ENCODE measurements around the gene UBE2E2. TPM values are rescaled to one million over a fixed set of nuclear protein-coding genes. Genes with fewer than 3 reads are reported as not detected.

Gene UBE2E2
- total RNA-seq, 1 donor from 2014 or later: 32.5 TPM

DNA sequence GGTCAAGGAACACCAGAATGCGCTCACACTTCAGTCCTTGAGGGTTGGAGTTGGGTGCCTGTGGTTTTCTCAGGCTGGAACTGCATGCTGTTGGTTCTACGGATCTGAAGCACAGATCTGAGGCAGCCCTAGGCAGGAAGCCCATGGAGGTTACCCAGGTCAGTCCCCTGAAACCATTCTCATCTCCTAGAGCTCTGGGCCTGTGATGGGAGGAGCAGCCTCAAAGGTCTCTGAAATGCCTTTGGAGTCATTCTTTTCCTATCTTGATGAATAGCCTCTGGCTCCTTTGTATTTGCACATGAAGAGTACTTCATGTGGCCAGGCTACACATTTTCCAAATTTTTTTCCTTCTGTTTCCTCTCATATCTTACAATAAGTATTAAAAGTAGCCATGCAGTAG is 423.3 kb downstream of the UBE2E2 start:
- TF ChIP-seq, protein P1, sequence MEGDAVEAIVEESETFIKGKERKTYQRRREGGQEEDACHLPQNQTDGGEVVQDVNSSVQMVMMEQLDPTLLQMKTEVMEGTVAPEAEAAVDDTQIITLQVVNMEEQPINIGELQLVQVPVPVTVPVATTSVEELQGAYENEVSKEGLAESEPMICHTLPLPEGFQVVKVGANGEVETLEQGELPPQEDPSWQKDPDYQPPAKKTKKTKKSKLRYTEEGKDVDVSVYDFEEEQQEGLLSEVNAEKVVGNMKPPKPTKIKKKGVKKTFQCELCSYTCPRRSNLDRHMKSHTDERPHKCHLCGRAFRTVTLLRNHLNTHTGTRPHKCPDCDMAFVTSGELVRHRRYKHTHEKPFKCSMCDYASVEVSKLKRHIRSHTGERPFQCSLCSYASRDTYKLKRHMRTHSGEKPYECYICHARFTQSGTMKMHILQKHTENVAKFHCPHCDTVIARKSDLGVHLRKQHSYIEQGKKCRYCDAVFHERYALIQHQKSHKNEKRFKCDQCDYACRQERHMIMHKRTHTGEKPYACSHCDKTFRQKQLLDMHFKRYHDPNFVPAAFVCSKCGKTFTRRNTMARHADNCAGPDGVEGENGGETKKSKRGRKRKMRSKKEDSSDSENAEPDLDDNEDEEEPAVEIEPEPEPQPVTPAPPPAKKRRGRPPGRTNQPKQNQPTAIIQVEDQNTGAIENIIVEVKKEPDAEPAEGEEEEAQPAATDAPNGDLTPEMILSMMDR (IDR thresholded peaks at IDR 0.05; ENCODE audit: unreplicated experiment): no peak
- no peak for DNase-seq (ENCODE audit: low spot score, unreplicated experiment)

DNA sequence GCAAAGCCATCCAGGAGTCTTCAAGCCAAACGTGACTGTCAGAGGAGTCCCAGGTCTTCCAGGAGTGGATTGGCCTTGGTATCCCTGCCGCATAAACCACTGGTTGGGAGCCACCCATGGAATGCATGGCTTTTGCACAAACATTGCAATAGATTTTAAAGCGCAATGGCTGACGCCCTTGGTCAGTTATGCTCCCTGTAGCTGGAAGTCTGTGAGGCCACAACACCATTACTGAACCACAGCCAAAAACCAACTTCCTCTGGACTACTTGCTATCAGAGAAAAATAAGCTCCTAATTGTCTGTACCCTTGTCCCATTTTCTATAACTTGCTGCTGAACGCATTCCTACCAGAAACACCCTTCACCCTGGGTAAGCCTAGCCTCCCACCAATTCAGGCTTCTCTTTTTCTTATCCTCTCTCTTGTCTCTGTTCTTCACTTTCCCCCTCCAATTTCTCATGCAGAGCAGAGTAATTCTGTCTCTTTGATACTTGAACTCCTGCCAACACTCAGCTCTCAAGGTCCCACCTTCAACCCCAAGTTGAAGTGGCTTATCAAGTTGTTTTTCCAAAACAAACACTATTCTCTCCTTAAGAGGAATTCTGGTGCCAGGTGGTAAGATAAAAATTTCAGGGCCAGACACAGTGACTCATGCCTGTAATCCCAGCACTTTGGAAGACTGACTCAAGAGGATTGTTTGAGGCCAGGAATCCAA is 426.2 kb downstream of the UBE2E2 start:
- TF ChIP-seq, protein P1 (IDR thresholded peaks at IDR 0.05; ENCODE audit: unreplicated experiment): no peak
- H3K36me3 Mint-ChIP-seq (ENCODE audit: insufficient read depth): no peaks in the 10 kb centered on the region
- no peaks in the 10 kb centered on the region for H3K27me3 Mint-ChIP-seq
- no peak for DNase-seq (ENCODE audit: low spot score, unreplicated experiment)
- H3K4me1 Mint-ChIP-seq (ENCODE audit: low read depth): peaks cover 2% of the 10 kb centered on the region
- no peak overlapping the region for H3K4me3 Mint-ChIP-seq (ENCODE audit: low read depth)
- peaks cover 8% of the 10 kb centered on the region for H3K9me3 Mint-ChIP-seq (ENCODE audit: low read depth)
- H3K27ac Mint-ChIP-seq: no peak overlapping the region

More for the DNA sequence above, 423.3 kb downstream of the UBE2E2 start:
- no peak overlapping the region for H3K27ac Mint-ChIP-seq
- no peak overlapping the region for H3K4me3 Mint-ChIP-seq (ENCODE audit: low read depth)
- H3K9me3 Mint-ChIP-seq (ENCODE audit: low read depth): peaks cover 12% of the 10 kb centered on the region
- no peaks in the 10 kb centered on the region for H3K36me3 Mint-ChIP-seq (ENCODE audit: insufficient read depth)
- no peaks in the 10 kb centered on the region for H3K27me3 Mint-ChIP-seq
- H3K4me1 Mint-ChIP-seq (ENCODE audit: low read depth): peaks cover 2% of the 10 kb centered on the region

DNA sequence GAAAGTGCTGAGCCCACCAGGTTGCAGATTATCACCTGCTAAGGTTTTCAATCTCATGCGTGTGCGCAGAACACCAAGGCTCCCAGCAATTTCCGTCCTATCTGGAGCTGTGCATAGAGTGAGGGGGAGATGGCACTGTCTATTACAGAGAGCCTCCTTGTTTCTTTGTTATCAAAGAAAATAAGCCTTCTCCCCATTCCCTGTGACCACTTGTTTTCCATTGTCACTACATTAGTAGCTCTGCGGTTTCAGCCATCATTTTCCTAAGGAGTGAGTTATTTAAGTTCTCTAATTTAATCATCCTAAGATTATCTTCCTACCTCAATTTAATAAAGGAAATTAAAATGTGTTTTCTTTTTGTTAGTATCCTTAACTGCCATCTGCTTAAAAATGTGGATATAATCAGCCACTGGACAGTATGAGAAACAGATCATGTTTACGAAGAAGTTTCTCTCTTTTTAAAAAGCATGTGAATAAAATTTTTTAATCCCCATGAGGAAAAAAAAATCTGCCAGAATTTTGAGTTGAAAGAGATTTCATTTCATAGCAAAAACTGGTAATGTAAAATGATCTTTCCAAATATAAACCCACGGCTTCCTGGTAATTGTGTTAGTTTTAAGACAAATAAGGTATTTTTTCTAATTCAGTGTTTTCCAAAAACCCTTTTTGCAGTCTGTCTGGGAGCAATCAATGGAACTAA is 430.3 kb downstream of the UBE2E2 start:
- Mint-ChIP-seq H3K9me3 (ENCODE audit: low read depth) (peaks cover 10% of the 10 kb centered on the region), H3K27ac (no peak overlapping the region), H3K4me3 (ENCODE audit: low read depth) (no peak overlapping the region), H3K27me3 (no peaks in the 10 kb centered on the region), H3K36me3 (ENCODE audit: insufficient read depth) (no peaks in the 10 kb centered on the region), H3K4me1 (ENCODE audit: low read depth) (peaks cover 2% of the 10 kb centered on the region)
- TF ChIP-seq, protein P1 (IDR thresholded peaks at IDR 0.05; ENCODE audit: unreplicated experiment): no peak
- DNase-seq (ENCODE audit: low spot score, unreplicated experiment): no peak

DNA sequence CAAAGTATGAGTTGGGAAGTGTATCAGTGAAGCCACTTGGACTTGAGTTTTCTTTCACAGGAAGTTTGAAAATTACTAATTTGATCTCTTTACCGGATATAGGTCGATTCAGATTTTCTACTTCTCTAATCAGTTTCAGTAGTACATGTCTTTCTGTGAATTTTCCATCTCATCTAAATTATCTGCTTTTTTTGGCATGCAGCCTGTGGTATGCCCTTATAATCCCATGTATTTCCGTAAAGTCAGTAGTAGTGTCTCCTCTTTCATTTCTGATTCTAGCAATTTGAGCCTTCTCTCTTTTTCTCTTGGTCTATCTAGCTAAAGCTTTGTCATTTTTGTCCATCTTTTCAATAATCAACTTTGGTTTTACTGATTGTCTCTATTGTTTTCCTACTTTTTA is 434.2 kb downstream of the UBE2E2 start:
- Mint-ChIP-seq H3K27me3 (no peaks in the 10 kb centered on the region), H3K36me3 (ENCODE audit: insufficient read depth) (no peaks in the 10 kb centered on the region), H3K4me1 (ENCODE audit: low read depth) (no peaks in the 10 kb centered on the region), H3K9me3 (ENCODE audit: low read depth) (peaks cover 8% of the 10 kb centered on the region), H3K4me3 (ENCODE audit: low read depth) (no peak overlapping the region), H3K27ac (no peak overlapping the region)
- TF ChIP-seq, protein P1 (IDR thresholded peaks at IDR 0.05; ENCODE audit: unreplicated experiment): no peak
- no peak for DNase-seq (ENCODE audit: low spot score, unreplicated experiment)

DNA sequence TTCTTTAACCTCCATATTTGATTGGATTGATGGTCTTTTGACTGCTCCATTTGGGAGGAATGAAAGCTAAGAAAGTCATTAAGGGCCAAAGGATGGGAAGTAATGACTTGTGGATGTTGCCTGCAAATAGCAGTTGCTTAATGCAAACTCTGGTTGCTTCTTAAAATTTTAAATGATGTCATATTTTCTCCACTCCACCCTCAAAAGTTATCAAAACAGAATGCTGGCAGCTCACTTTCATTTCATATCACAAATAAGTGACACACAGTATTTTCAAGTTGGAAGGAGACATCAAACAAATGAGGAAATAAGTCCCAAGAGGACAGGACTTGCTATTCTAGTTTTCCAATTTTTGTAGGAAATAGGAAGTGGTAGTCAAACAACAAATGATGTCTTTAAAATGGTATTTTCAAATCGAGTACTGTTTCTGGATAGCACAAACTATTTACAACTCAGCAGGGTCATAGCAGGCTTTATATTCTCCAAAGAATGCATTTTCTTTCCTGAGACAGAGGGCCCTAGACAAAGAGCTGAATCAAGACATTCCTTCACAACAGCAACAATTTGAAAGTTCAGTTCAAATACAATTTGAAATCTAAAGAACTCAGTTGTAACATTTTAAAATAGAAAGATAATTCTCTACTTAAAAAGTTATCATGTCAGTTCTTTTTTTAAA is 437.5 kb downstream of the UBE2E2 start:
- no peaks in the 10 kb centered on the region for H3K4me1 Mint-ChIP-seq (ENCODE audit: low read depth)
- H3K27me3 Mint-ChIP-seq: no peaks in the 10 kb centered on the region
- no peak for DNase-seq (ENCODE audit: low spot score, unreplicated experiment)
- no peak overlapping the region for H3K27ac Mint-ChIP-seq
- no peaks in the 10 kb centered on the region for H3K36me3 Mint-ChIP-seq (ENCODE audit: insufficient read depth)
- H3K9me3 Mint-ChIP-seq (ENCODE audit: low read depth): peaks cover 8% of the 10 kb centered on the region
- H3K4me3 Mint-ChIP-seq (ENCODE audit: low read depth): no peak overlapping the region
- TF ChIP-seq, protein P1 (IDR thresholded peaks at IDR 0.05; ENCODE audit: unreplicated experiment): no peak
